ENCODE results near the gene WDR70.
A peak's percentile ranks its signal among the peaks of the same experiment; 100 is the strongest.
"Not testable (repeated sequence)": the region's sequence is repeated elsewhere in the genome, so short reads cannot be mapped to it uniquely, and the experiment has no call there.

WDR70 gene

DNA sequence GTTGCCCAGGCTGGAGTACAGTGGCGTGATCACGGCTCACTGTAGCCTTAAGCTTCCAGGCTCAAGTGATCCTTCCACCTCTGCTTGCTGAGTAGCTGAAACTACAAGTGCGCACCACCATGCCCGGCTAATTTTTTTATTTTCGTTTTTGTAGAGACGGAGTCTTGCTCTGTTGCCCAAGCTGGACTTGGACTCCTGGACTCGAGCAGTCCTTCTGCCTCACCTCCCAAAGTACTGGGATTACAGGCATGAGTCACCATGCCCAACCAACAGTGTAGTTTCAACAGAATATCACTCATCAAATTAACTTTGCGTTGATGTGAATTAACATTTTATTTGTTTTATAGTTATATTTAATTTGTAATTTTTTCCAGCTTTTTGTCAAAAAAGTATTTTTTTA is 45.3 kb downstream of the WDR70 start:
- no peak for DNase-seq (ENCODE audit: low read depth in 1 of 2, low spot score in 1 of 2)
- in situ Hi-C loops (cut with HindIII; ENCODE audit: low pct_unique_long_range_greater_than_20kb, low sequenced_read_pairs): no loop called here
- no peak for TF ChIP-seq JUND (IDR thresholded peaks at IDR 0.05; ENCODE audit: low read depth)

DNA sequence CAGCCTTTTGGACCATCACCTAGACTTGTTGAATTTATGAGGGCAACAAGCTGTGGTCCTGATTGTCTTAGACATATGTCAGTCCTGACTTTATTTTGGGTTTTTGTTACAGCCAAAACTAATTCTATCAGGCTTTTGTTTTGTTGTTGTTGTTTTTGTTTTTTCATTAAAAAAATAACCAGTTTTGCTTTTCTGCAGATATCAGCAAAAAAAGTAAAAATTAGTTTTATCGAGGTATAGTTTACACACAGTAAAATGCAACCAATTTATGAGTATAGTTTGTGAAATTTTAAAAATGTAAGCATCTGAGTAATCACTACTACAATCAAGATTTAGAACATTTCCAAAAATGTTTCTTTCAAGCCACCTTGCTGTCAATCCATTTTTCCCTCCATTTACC is 48.9 kb downstream of the WDR70 start:
- no peak for TF ChIP-seq JUND (IDR thresholded peaks at IDR 0.05; ENCODE audit: low read depth)
- no peak for DNase-seq (ENCODE audit: low read depth in 1 of 2, low spot score in 1 of 2)
- in situ Hi-C loops (cut with HindIII; ENCODE audit: low pct_unique_long_range_greater_than_20kb, low sequenced_read_pairs): no loop called here

DNA sequence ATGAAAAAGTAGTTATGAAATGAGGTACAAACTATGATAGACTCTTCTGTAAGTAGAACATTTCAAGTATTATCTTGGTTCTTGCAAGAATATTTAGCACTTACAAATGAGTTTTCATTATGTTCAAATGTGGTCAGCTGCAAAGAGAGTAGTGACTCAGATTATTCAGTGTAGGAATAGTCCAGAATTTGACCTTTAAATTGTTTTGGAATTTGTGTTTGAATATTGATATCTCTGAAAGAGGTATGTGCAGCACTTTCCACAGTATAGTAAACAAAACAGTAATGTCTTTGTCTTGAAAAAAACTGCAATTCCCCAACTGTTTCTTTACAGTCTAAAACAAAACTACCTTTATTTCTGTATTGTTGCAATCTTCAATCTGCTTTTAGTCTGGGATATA is 56.1 kb downstream of the WDR70 start:
- no peak for DNase-seq (ENCODE audit: low read depth in 1 of 2, low spot score in 1 of 2)
- no peak for TF ChIP-seq JUND (IDR thresholded peaks at IDR 0.05; ENCODE audit: low read depth)
- in situ Hi-C loops (cut with HindIII; ENCODE audit: low pct_unique_long_range_greater_than_20kb, low sequenced_read_pairs): no loop called here

DNA sequence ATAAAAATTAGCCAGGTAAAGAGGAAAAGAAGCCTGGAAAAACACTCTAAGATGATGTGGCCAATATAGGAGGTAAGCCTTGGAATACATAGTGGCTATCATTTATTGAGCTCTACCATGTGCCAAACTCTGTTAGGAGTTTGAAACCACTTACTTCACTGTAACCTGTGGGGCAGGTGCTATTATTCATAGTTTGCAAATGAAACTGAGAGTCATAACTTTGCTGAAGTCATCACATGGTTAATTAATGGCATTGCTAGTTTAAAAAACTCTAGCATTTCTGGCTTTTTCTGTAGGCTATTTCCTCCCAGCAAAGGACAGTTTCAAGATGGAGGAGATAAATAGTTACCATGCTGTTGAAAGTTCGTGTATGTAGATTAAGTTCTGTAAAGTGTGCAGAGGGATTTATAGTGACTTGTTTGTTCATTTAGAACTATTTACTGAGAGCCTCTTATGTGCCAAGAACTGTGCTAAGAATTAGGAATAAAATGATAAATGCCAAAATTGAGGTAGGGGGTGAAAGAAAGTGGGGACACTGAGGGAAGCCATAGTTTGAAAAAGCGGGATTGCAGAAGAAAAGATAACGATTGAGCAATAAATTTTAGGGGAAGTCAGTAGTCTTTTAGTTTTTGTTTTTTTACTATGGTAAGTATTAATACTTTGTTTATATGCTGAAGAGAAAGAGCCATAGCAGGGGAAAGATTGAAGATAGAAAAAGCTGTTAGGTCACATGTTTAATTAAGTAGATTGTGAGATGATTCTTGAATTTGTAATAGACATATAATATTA is 57.2 kb downstream of the WDR70 start:
- no peak for DNase-seq (ENCODE audit: low read depth in 1 of 2, low spot score in 1 of 2)
- in situ Hi-C loops (cut with HindIII; ENCODE audit: low pct_unique_long_range_greater_than_20kb, low sequenced_read_pairs): no loop called here
- no peak for TF ChIP-seq JUND (IDR thresholded peaks at IDR 0.05; ENCODE audit: low read depth)

DNA sequence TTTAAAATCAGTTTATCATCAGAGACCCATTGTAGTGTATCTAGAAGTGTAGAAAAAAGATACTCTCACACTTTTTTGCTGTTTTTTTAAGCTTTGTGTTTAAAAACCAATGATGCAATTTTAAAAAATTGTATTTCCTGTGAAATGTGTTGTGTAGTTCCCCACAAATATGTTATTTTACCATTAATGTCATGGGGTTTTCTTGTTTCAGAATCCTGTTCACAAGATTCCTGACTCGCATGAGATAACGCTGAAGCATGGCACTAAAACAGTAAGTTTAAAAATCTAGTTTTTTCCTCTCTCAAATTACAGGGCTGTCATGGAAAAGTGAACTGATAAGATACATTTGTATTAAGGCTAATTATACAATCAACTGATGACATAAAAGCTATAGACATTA is 58.6 kb downstream of the WDR70 start:
- TF ChIP-seq JUND (IDR thresholded peaks at IDR 0.05; ENCODE audit: low read depth): no peak
- in situ Hi-C loops (cut with HindIII; ENCODE audit: low pct_unique_long_range_greater_than_20kb, low sequenced_read_pairs): no loop called here
- no peak for DNase-seq (ENCODE audit: low read depth in 1 of 2, low spot score in 1 of 2)

DNA sequence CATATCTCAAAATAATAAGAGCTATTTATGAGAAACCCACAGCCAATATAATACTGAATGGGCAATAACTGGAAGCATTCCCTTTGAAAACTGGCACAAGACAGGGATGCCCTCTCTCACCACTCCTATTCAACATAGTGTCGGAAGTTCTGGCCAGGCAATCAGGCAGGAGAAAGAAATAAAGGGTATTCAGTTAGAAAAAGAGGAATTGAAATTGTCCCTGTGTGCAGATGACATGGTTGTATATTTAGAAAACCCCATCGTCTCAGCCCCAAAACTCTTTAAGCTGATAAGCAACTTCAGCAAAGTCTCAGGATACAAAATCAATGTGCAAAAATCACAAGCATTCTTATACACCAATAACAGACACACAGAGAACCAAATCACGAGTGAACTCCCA is 66.7 kb downstream of the WDR70 start:
- DNase-seq (ENCODE audit: low read depth in 1 of 2, low spot score in 1 of 2); in situ Hi-C loops (cut with HindIII; ENCODE audit: low pct_unique_long_range_greater_than_20kb, low sequenced_read_pairs): not testable (repeated sequence)

DNA sequence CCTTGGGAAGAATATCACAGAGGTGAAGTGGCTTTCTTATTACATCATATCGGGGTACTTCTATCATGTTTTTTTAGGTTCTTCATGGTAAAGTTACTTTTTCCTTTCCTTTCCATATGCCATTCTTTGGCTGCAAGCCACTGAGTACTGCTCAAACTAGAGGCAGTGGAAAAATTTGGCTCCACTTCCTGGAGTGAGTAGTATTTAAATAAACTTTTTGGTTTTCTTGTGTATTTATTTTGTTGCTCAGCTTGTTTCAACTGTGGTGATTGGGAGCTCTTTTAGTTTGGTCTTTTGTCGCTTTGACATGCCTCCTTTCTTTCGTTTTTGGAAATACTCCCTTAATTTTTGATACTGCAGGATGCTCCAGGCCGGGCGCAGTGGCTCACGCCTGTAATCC is 69.8 kb downstream of the WDR70 start:
- DNase-seq (ENCODE audit: low read depth in 1 of 2, low spot score in 1 of 2): no peak
- TF ChIP-seq JUND (IDR thresholded peaks at IDR 0.05; ENCODE audit: low read depth): no peak
- in situ Hi-C loops (cut with HindIII; ENCODE audit: low pct_unique_long_range_greater_than_20kb, low sequenced_read_pairs): no loop called here

DNA sequence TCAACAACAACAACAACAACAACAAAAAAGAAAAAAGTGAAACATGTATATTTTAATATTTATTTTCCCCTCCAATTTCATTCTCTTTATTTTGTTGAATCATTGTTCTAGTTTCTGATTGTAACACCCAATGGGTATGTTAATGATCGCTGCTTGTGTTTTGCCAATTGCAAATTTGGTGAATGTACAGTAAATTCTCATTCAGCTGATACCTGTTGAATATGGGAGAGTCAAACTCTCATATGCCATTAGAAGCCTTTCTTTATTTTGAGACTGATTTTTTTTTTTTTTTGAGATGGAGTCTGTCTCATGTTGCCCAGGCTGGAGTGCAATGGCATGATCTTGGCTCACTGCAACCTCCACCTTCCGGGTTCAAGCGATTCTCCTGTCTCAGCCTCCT is 72.9 kb downstream of the WDR70 start:
- DNase-seq (ENCODE audit: low read depth in 1 of 2, low spot score in 1 of 2); in situ Hi-C loops (cut with HindIII; ENCODE audit: low pct_unique_long_range_greater_than_20kb, low sequenced_read_pairs): not testable (repeated sequence)

DNA sequence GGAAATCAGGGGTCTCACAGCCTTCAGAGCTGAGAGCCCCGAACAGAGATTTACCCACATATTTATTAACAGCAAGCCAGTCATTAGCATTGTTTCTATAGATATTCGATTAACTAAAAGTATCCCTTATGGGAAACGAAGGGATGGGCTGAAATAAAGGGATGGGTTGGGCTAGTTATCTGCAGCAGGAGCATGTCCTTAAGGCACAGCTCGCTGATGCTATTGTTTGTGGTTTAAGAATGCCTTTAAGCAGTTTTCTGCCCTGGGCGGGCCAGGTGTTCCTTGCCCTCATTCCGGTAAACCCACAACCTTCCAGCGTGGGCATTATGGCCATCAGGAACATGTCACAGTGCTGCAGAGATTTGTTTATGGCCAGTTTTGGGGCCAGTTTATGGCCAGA is 74.1 kb downstream of the WDR70 start:
- in situ Hi-C loops (cut with HindIII; ENCODE audit: low pct_unique_long_range_greater_than_20kb, low sequenced_read_pairs); DNase-seq (ENCODE audit: low read depth in 1 of 2, low spot score in 1 of 2): not testable (repeated sequence)

DNA sequence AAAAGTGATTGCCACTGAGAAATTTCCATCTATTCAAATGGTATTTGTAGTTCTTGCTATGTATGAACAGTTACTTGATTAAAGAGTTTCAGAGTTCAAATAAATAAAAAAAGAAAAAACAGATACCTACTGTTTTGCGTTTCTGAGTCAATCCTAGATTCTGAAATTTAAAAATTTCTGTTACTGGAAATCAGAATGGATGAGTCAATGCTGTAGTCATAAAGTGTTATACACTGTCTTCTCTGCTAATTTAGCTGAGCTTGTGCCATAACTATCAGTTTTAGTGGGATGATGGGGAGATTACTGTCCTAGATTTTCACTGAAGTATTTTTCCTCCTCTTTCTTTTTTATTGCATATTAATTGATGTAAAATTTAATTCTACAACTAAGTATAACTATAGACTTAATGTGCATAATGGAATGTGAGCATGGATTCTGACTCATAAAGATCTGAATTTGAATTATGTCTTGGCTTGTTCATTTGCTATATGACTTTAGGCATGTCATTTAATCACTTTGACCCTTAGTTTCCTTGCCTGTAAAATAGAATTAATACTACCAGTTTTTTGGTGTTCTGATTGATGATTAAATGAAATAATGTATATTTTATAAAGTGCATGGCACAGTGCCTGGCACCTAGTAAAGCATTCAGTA is 75.4 kb downstream of the WDR70 start:
- in situ Hi-C loops (cut with HindIII; ENCODE audit: low pct_unique_long_range_greater_than_20kb, low sequenced_read_pairs); DNase-seq (ENCODE audit: low read depth in 1 of 2, low spot score in 1 of 2): not testable (repeated sequence)

DNA sequence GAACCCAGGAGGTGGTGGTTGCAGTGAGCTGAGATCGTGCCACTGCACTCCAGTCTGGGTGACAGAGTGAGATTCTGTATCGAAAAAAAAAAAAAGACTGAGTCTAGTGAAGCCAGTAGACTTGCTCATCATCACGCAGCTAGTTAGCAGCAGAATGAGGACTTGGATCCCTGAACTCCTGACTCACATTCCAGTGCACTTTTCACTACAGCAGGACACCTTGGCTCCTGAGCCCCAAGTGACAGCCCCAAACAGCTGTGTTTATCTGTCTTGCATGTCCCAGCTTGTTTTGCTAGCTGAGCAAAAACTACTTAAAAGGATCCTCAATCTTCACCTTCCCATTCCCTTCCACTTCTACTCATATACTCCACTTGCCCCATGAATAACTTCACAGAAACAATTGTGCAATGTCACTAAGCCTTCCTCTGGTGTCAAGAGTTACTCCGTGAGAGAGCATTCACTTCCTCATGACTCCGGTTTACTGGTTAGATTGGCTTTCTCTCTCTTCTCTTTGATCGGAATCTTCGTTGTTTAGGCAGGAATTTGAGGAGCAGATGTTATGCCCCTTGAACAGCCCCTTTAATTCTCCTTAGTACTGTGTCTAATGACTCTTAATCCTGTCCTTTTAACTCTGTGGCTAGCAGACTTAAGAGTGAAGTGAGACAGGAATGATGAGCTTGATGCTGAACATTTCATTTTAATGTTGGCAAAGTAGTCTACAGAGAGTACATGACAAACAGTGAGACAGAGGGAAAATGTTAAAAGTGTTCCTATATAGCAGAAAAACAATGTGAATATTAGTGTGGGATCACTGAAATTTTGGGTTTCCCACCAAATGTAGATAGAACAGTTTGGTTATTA is 84.3 kb downstream of the WDR70 start:
- DNase-seq (ENCODE audit: low read depth in 1 of 2, low spot score in 1 of 2); in situ Hi-C loops (cut with HindIII; ENCODE audit: low pct_unique_long_range_greater_than_20kb, low sequenced_read_pairs): not testable (repeated sequence)

DNA sequence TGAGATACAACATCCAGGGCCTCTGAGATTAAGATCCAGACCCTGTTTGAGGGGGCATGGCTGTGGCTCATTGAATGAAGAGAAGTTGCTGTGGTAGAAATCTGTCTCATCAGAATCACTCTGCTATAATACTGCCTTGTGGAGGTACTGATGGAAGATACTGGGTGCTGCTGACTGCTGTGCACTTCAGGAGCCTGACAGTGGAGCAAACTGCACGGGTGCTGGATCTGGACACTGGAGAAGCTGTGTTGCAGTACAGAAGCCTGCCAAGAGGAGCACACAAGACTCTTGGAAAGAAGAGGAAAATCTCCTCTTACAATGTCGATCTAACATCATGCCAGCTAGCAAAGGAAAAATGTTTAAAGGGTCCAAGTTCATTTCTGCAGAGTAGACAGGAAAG is 85.5 kb downstream of the WDR70 start:
- in situ Hi-C loops (cut with HindIII; ENCODE audit: low pct_unique_long_range_greater_than_20kb, low sequenced_read_pairs): not testable (repeated sequence)
- DNase-seq (ENCODE audit: low read depth in 1 of 2, low spot score in 1 of 2): peak in 1 of 2 experiments; percentile 7

DNA sequence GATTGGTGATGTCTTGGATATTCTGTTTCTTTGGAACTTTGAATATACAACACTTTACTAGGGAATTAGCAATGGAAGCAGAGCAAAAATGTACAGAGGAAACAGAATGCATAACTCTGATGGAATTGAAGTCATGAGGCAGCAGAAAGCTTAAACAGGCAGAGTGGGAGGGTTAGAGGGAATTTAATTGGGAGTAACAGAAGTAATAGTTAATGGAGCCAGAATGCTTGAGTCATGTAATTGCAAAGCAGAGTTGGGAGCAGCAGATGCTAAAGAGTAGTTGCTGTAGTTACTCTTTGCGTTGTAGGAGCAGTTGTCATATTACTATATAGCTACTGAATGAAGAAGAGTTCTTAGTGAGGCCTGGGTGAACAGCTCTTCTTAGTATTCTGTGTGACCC is 90.3 kb downstream of the WDR70 start:
- in situ Hi-C loops (cut with HindIII; ENCODE audit: low pct_unique_long_range_greater_than_20kb, low sequenced_read_pairs); DNase-seq (ENCODE audit: low read depth in 1 of 2, low spot score in 1 of 2): not testable (repeated sequence)
